Activated naive CD8-positive, alpha-beta T cell treated with anti-CD3 and anti-CD28 coated beads, Interleukin-2, amount 50 U/mL, for 16 hours (primary cell): ENCODE data around the gene UMODL1.

Experiments used
- DNase-seq: peaks from one replicate; pipeline ENCODE4 v3.0.0-alpha.2; 2020; ENCODE audit warnings: low read depth, low spot score

The UMODL1 gene

DNA sequence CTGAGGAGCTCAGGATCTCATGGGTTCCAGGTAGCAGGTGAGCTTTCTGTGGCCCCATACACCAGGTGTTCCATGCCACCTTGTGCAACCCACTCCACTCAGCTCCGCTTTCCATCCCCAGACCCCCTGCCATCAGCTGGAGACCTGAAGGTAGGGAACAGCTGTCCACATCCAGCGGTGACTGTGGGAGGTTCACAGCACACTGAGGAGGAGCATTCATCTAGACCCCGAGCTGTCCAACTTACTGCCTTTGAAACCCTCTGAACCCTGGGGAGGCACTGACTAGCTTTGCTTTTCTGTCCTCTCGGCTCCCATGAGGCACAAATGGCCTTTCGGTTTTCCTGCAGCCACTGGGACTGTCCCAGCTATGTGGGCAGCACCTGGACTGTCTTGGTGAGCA is 119.9 kb downstream of the UMODL1 start:
- DNase-seq: no peak

DNA sequence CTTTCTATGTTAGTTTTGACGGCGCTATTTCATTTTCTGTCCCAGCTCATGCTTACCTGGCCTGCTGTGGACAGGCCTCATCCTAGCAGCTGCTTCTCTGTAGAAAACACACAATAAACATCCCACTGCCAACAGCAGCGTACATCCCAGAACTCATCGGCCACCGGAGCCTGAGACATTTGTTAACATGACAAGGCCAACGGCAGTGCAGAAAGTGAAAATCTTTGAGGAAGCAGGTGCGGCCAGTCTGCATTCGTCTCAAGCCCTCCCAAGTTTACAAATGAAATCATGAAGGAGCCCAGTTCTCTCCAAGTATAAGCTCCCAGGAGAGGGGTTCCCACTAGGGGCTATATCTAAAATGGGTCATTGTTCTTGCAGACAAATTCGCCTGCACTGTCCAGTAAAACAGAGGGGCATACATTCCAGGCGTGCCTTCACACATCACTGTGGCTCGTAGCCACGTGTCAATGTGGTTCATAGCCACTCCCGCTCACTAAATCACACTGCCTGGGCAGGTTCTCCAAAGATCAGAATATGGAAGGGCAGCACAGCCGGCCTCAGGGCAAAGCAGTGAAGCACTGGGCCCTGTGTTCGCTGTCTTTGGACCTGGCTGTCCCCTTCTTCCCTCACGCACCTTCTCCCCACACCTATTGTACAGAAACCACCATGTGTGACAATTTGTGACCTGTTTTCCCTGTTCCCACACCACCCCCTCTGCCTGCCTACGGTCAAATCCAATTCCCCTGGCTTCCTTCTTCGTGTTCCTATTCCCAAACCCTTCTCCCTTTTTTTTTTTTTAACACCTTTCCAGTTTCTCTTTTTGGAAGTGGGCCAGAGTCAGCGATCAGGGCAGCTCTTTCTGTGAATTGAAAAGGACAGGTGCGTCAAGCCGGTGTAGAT is 120.8 kb downstream of the UMODL1 start:
- no peak for DNase-seq
